ENCODE measurements around the gene PTPN3. TPM values are rescaled to one million over a fixed set of nuclear protein-coding genes. Genes with fewer than 3 reads are reported as not detected.

PTPN3 gene
- total and polyA plus RNA-seq, 2 experiments from 2014 or later = 0.86 to 1.3 TPM

DNA sequence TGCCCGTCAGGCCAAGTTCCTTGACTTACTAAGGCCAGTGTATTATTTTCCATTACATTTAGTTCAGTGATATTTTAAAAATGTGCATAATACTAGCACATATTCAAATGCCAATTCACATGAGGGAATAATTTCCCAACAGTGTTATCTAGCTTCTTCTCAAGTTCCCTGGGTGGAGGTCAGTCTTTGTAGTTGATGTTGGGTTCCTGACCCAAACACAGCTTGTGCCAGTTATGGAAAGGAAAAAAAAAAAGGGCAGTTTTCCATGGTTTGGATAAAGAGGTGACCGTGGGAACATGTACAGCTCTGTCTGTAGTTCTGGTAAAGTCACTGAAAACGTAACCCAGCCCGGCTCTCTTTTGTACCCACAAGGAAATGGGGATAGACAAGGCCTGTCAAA, 11.5 kb upstream of the PTPN3 start:
- Histone ChIP-seq H3K4me1 (ENCODE audit: insufficient read depth) (no peaks in the 10 kb centered on the region), H3K9ac (no peak overlapping the region), H3K4me2 (ENCODE audit: unreplicated experiment) (no peak overlapping the region), H3K79me2 (ENCODE audit: insufficient read depth) (no peaks in the 10 kb centered on the region), H3K27me3 (replicated peaks; ENCODE audit: insufficient read depth) (peaks cover 20% of the 10 kb centered on the region; the same call in 1 of the 2 replicates), H4K20me1 (ENCODE audit: insufficient read depth) (no peaks in the 10 kb centered on the region), H3K9me2 (ENCODE audit: insufficient read depth) (no peaks in the 10 kb centered on the region), H2AFZ (no peak overlapping the region), H3K27ac (no peak overlapping the region), H3K9me3 (ENCODE audit: low read depth) (no peaks in the 10 kb centered on the region), H3K36me3 (ENCODE audit: low read depth) (no peaks in the 10 kb centered on the region), H3F3A (ENCODE audit: insufficient read depth) (peaks cover 4% of the 10 kb centered on the region; the same call in 1 of the 2 replicates), H3K4me3 (no peak overlapping the region)
- DNase-seq = no peak
- WGBS, 2 experiments (ENCODE audit: low coverage in 1 of 2, low lambda C conversion rate in 2 of 2, missing lambda C conversion rate in 2 of 2) = 51 to 53% methylated on average over 4 of the region's 4 CpGs
- in situ Hi-C loops (cut with MboI) = no loop called here
- TF ChIP-seq EZH2 (IDR thresholded peaks at IDR 0.05; ENCODE audit: insufficient read depth, poor library complexity, severe bottlenecking) = no peak
- TF ChIP-seq EZH2phosphoT487 (IDR thresholded peaks at IDR 0.05; ENCODE audit: insufficient read depth, low read depth) = no peak

DNA sequence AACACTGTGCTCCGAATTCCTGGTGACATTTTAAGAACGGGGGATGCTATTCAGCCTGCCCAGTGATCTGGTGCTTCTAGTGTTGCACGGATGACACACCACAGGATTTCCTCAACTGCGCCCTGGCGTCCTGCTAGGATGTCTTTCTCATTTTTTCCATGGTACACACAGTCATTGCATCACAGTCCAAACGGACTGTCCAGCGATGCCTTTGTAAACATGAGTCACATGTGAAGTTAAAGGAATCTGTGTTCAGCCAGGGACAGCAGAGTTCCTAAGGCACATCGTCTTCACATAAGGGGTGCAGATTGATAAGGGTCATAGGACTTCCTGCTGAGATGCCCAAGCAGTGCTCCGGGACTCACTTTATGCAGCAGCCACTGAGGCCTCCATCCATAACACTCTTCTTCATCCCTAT, 9.3 kb upstream of the PTPN3 start:
- Histone ChIP-seq H3K36me3 (ENCODE audit: low read depth) (no peaks in the 10 kb centered on the region), H4K20me1 (ENCODE audit: insufficient read depth) (no peaks in the 10 kb centered on the region), H3K9ac (no peak overlapping the region), H3K27me3 (replicated peaks; ENCODE audit: insufficient read depth) (peaks cover 30% of the 10 kb centered on the region), H3F3A (ENCODE audit: insufficient read depth) (peaks cover 4% of the 10 kb centered on the region; the same call in 1 of the 2 replicates), H3K4me2 (ENCODE audit: unreplicated experiment) (no peak overlapping the region), H3K4me3 (no peak overlapping the region), H3K9me2 (ENCODE audit: insufficient read depth) (no peaks in the 10 kb centered on the region), H3K27ac (no peak overlapping the region), H2AFZ (no peak overlapping the region), H3K9me3 (ENCODE audit: low read depth) (no peaks in the 10 kb centered on the region), H3K4me1 (ENCODE audit: insufficient read depth) (no peaks in the 10 kb centered on the region), H3K79me2 (ENCODE audit: insufficient read depth) (no peaks in the 10 kb centered on the region)
- peak; percentile 89 for DNase-seq
- WGBS, 2 experiments (ENCODE audit: low coverage in 1 of 2, low lambda C conversion rate in 2 of 2, missing lambda C conversion rate in 2 of 2) = 52 to 54% methylated on average over 9 of the region's 9 CpGs
- no peak for TF ChIP-seq EZH2 (IDR thresholded peaks at IDR 0.05; ENCODE audit: insufficient read depth, poor library complexity, severe bottlenecking)
- no peak for TF ChIP-seq EZH2phosphoT487 (IDR thresholded peaks at IDR 0.05; ENCODE audit: insufficient read depth, low read depth)
- in situ Hi-C loops (cut with MboI) = no loop called here

GRCh38 chr9:109506097-109506712, 8.1 kb upstream of the PTPN3 start:
- no peaks in the 10 kb centered on the region for H3K36me3 ChIP-seq (ENCODE audit: low read depth)
- in situ Hi-C loops (cut with MboI) = no loop called here
- H3K4me2 ChIP-seq (ENCODE audit: unreplicated experiment) = no peak overlapping the region
- WGBS, 2 experiments (ENCODE audit: low coverage in 1 of 2, low lambda C conversion rate in 2 of 2, missing lambda C conversion rate in 2 of 2) = 71 to 80% methylated on average over 3 of the region's 3 CpGs
- H3K4me3 ChIP-seq = no peak overlapping the region
- H3K27ac ChIP-seq = no peak overlapping the region
- TF ChIP-seq EZH2phosphoT487 (IDR thresholded peaks at IDR 0.05; ENCODE audit: insufficient read depth, low read depth) (no peak), EZH2 (IDR thresholded peaks at IDR 0.05; ENCODE audit: insufficient read depth, poor library complexity, severe bottlenecking) (no peak)
- H3K4me1 ChIP-seq (ENCODE audit: insufficient read depth) = no peaks in the 10 kb centered on the region
- no peaks in the 10 kb centered on the region for H4K20me1 ChIP-seq (ENCODE audit: insufficient read depth)
- peaks cover 42% of the 10 kb centered on the region for H3K27me3 ChIP-seq (replicated peaks; ENCODE audit: insufficient read depth)
- DNase-seq = no peak
- H3K9me2 ChIP-seq (ENCODE audit: insufficient read depth) = no peaks in the 10 kb centered on the region
- H3K79me2 ChIP-seq (ENCODE audit: insufficient read depth) = no peaks in the 10 kb centered on the region
- H2AFZ ChIP-seq = no peak overlapping the region
- no peaks in the 10 kb centered on the region for H3K9me3 ChIP-seq (ENCODE audit: low read depth)
- H3K9ac ChIP-seq = no peak overlapping the region
- peaks cover 4% of the 10 kb centered on the region; the same call in 1 of the 2 replicates for H3F3A ChIP-seq (ENCODE audit: insufficient read depth)

DNA sequence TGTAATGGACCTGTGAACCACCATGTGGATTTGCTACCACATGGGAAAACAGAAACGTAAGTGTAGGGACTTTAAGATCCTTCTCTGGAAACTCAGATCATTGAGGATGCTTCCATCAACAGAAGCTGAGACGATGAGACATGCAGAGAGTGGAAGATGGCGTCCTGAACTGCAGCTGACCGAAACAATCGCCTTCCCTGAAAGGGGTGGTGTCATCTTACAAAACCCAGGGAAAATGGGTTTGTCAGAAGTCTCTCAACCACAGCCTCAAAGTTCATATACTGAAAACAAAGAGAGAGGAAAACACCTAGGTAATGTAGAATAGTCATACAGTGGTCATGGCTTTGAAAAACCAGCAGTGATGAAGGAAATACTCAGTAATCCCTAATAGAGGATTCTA, 6.6 kb upstream of the PTPN3 start:
- Histone ChIP-seq H3K4me2 (ENCODE audit: unreplicated experiment) (no peak overlapping the region), H3K79me2 (ENCODE audit: insufficient read depth) (no peaks in the 10 kb centered on the region), H3K9ac (no peak overlapping the region), H3K9me3 (ENCODE audit: low read depth) (no peaks in the 10 kb centered on the region), H3K27me3 (replicated peaks; ENCODE audit: insufficient read depth) (peaks cover 57% of the 10 kb centered on the region), H3K9me2 (ENCODE audit: insufficient read depth) (no peaks in the 10 kb centered on the region), H3K4me1 (ENCODE audit: insufficient read depth) (no peaks in the 10 kb centered on the region), H3K36me3 (ENCODE audit: low read depth) (no peaks in the 10 kb centered on the region), H3F3A (ENCODE audit: insufficient read depth) (peaks cover 4% of the 10 kb centered on the region; the same call in 1 of the 2 replicates), H3K4me3 (no peak overlapping the region), H2AFZ (no peak overlapping the region), H4K20me1 (ENCODE audit: insufficient read depth) (no peaks in the 10 kb centered on the region), H3K27ac (no peak overlapping the region)
- DNase-seq = no peak
- 40 to 49% methylated on average over 5 of the region's 5 CpGs for WGBS, 2 experiments (ENCODE audit: low coverage in 1 of 2, low lambda C conversion rate in 2 of 2, missing lambda C conversion rate in 2 of 2)
- in situ Hi-C loops (cut with MboI) = no loop called here
- TF ChIP-seq EZH2 (IDR thresholded peaks at IDR 0.05; ENCODE audit: insufficient read depth, poor library complexity, severe bottlenecking) = no peak
- no peak for TF ChIP-seq EZH2phosphoT487 (IDR thresholded peaks at IDR 0.05; ENCODE audit: insufficient read depth, low read depth)
